PC-3 (cell line): ENCODE results near the gene PREP. TPM values are rescaled to one million over a fixed set of nuclear protein-coding genes. Genes with fewer than 3 reads are reported as not detected.

Source experiments
- ATAC-seq: fragments of 200-7000 bp; cut with Tn5 transposase; 2 replicates; pipeline ENCODE4 v1.9.1; 2020; ENCODE audit warnings: mild to moderate bottlenecking, moderate library complexity
- BruUV-seq: library from RNA; stranded (reverse); fragments of 400-500 nt; replicated peaks from 2 replicates; lab custom pipeline; 2021; lab: Mats Ljungman, UMichigan
- CTCF ChIA-PET: fragments of 300-600 bp; sonication (Branson Sonifier 250); formaldehyde crosslinking; loops from one replicate; lab custom pipeline; 2022; ENCODE audit warnings: antibody characterized with exemption; lab: Charles Lee
- POLR2A ChIA-PET: fragments of 300-600 bp; sonication (Branson Sonifier 250); formaldehyde crosslinking; loops from one replicate; lab custom pipeline; 2022; ENCODE audit warnings: antibody characterized with exemption; ENCODE audit not compliant: unreplicated experiment; lab: Charles Lee
- DNase-seq: peaks from one replicate; pipeline ENCODE4 v3.0.0-alpha.2; 2015
- H2AFZ ChIP-seq: fragments of 300-600 bp; sonication (generic); 2 replicates; pipeline ENCODE4 v1.6.0; 2016; ENCODE audit warnings: antibody characterized with exemption, low read length
- H3F3A ChIP-seq: fragments of 300-600 bp; sonication (generic); one replicate; pipeline ENCODE4 v1.6.0; 2017; ENCODE audit warnings: antibody characterized with exemption, low read length, control low read depth, mild to moderate bottlenecking; ENCODE audit not compliant: unreplicated experiment
- H3K27ac ChIP-seq: fragments of 300-600 bp; sonication (generic); 2 replicates; pipeline ENCODE4 v1.5.1; 2016; ENCODE audit warnings: mild to moderate bottlenecking, low read length
- H3K27me3 ChIP-seq: fragments of 300-600 bp; sonication (generic); 2 replicates; pipeline ENCODE4 v1.6.1; 2016; ENCODE audit warnings: low read length, mixed read lengths
- H3K36me3 ChIP-seq: fragments of 300-600 bp; sonication (generic); 2 replicates; pipeline ENCODE4 v1.6.1; 2016; ENCODE audit warnings: low read depth, mixed run types, low read length, mixed read lengths
- H3K4me1 ChIP-seq: fragments of 300-600 bp; sonication (generic); 2 replicates; pipeline ENCODE4 v1.5.1; 2016; ENCODE audit warnings: low read length; ENCODE audit not compliant: insufficient read depth
- H3K4me2 ChIP-seq: fragments of 300-600 bp; sonication (generic); 2 replicates; pipeline ENCODE4 v1.6.0; 2016; ENCODE audit warnings: low read length
- H3K4me3 ChIP-seq: fragments of 300-600 bp; sonication (generic); 2 replicates; pipeline ENCODE4 v1.5.1; 2016; ENCODE audit warnings: mild to moderate bottlenecking, low read length, mixed read lengths
- H3K79me2 ChIP-seq: fragments of 300-600 bp; sonication (generic); 2 replicates; pipeline ENCODE4 v1.6.1; 2017; ENCODE audit warnings: low read length, mixed read lengths
- H3K9ac ChIP-seq: fragments of 300-600 bp; sonication (generic); 2 replicates; pipeline ENCODE4 v1.6.0; 2016; ENCODE audit warnings: mild to moderate bottlenecking, low read length
- H3K9me2 ChIP-seq: fragments of 300-600 bp; sonication (generic); replicated peaks from 2 replicates; pipeline ENCODE4 v1.6.1; 2016; ENCODE audit warnings: mixed run types, low read length, mixed read lengths
- H3K9me3 ChIP-seq: fragments of 300-600 bp; sonication (generic); 2 replicates; pipeline ENCODE4 v1.6.1; 2016; ENCODE audit warnings: low read length, mixed read lengths
- H4K20me1 ChIP-seq: fragments of 300-600 bp; sonication (generic); 2 replicates; pipeline ENCODE4 v1.6.1; 2016; ENCODE audit warnings: low read length, mixed read lengths
- EZH2 ChIP-seq: fragments of 300-600 bp; sonication (generic); IDR thresholded peaks from one replicate; pipeline ENCODE4 v1.6.1; 2017; ENCODE audit warnings: antibody characterized with exemption, mild to moderate bottlenecking, low read length; ENCODE audit not compliant: unreplicated experiment
- EZH2phosphoT487 ChIP-seq: fragments of 300-600 bp; sonication (generic); IDR thresholded peaks from 2 replicates; pipeline ENCODE4 v1.6.1; 2018; ENCODE audit warnings: mild to moderate bottlenecking, antibody characterized with exemption, low read length, borderline replicate concordance
- intact Hi-C: fragments of 100-400 bp; cut with micrococcal nuclease; formaldehyde crosslinking; loops from 2 replicates; pipeline ENCODE4 v1.9.0; 2023
- total RNA-seq: library from RNA; depleted of rRNA; stranded (reverse); fragments of >200 nt; gene quantifications from 2 replicates; pipeline ENCODE4 v1.2.3, GENCODE V29; 2014
- TF ChIP-seq, protein P1 (sequence below): fragments of 300-600 bp; sonication (generic); conservative IDR thresholded peaks from 2 replicates; pipeline ENCODE4 v1.5.1; 2017; ENCODE audit warnings: antibody characterized with exemption, low read depth, mild to moderate bottlenecking, low read length

Gene PREP
- total RNA-seq, 1 experiment from 2014 or later = 16.9 TPM

DNA sequence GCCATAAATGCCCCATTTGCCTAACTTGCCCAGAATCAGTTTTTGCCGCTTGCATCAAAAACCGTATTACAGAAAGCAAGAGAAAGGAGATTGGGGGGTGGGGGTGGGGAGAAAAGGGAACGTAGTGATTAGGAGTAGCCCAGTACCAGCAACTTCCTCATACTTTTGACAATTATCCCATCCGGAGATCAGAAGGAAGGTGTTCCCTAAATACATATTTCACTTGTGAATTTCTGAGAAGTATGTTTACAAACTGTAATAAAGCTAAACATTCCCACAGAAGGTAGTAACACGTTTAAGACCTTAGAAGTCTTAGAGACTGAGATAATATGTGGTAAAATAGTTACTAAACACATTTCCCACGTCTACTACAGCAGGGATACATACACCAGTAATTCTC is 14.5 kb downstream of the PREP start:
- no TSS peak for BruUV-seq
- no peaks in the 10 kb centered on the region for H3K27me3 ChIP-seq
- H3K27ac ChIP-seq = no peak overlapping the region
- TF ChIP-seq EZH2 = no peak
- TF ChIP-seq, protein P1, sequence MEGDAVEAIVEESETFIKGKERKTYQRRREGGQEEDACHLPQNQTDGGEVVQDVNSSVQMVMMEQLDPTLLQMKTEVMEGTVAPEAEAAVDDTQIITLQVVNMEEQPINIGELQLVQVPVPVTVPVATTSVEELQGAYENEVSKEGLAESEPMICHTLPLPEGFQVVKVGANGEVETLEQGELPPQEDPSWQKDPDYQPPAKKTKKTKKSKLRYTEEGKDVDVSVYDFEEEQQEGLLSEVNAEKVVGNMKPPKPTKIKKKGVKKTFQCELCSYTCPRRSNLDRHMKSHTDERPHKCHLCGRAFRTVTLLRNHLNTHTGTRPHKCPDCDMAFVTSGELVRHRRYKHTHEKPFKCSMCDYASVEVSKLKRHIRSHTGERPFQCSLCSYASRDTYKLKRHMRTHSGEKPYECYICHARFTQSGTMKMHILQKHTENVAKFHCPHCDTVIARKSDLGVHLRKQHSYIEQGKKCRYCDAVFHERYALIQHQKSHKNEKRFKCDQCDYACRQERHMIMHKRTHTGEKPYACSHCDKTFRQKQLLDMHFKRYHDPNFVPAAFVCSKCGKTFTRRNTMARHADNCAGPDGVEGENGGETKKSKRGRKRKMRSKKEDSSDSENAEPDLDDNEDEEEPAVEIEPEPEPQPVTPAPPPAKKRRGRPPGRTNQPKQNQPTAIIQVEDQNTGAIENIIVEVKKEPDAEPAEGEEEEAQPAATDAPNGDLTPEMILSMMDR = no peak
- TF ChIP-seq EZH2phosphoT487 = no peak
- H3K9me2 ChIP-seq = no peaks in the 10 kb centered on the region
- no peak for ATAC-seq
- no peak overlapping the region for H3K4me2 ChIP-seq
- H3K4me1 ChIP-seq = peaks cover 13% of the 10 kb centered on the region
- no peak overlapping the region for H3K4me3 ChIP-seq
- no peaks in the 10 kb centered on the region for H4K20me1 ChIP-seq
- no peak overlapping the region for H3K9ac ChIP-seq
- peaks cover 6% of the 10 kb centered on the region for H3K79me2 ChIP-seq
- POLR2A ChIA-PET = interaction anchor here (0.6 kb wide), 1 partner anchor 391 kb away, joined by 3 read pairs; no protein-coding TSS in a partner anchor
- CTCF ChIA-PET = no interaction called here
- H3K36me3 ChIP-seq = no peaks in the 10 kb centered on the region
- H3F3A ChIP-seq = no peaks in the 10 kb centered on the region
- intact Hi-C loops = no loop called here
- no peak for DNase-seq
- H3K9me3 ChIP-seq = no peaks in the 10 kb centered on the region
- no peak overlapping the region for H2AFZ ChIP-seq

DNA sequence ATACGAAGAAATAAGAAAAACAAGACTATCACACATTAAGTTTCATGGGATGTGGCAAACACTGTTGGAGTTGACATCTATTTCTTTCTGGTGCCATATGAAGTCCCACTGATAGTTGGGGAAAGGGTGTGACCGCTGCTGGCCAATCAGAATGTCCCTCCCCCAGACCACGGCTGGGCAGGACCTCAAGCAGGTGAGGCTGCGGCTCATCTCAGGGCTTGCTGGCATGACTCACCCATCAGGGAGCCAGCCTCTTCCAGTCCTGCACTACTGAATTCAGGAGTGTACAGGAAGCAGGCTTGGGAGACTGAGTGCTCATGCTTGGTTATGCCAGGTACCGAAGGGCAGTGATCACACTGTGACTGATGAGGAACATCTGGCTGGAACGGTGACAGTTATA is 18.9 kb downstream of the PREP start:
- BruUV-seq = no TSS peak
- H3K27me3 ChIP-seq = no peaks in the 10 kb centered on the region
- no peak overlapping the region for H3K4me2 ChIP-seq
- ChIA-PET POLR2A (no interaction called here), CTCF (no interaction called here)
- no peaks in the 10 kb centered on the region for H3K9me3 ChIP-seq
- H3K4me1 ChIP-seq = peaks cover 27% of the 10 kb centered on the region
- no peak for TF ChIP-seq EZH2
- TF ChIP-seq EZH2phosphoT487 = no peak
- TF ChIP-seq, protein P1 = no peak
- H3K27ac ChIP-seq = no peak overlapping the region
- no peak overlapping the region for H3K9ac ChIP-seq
- no peaks in the 10 kb centered on the region for H4K20me1 ChIP-seq
- H3K79me2 ChIP-seq = peaks cover 29% of the 10 kb centered on the region
- no peak overlapping the region for H2AFZ ChIP-seq
- H3K36me3 ChIP-seq = no peaks in the 10 kb centered on the region
- DNase-seq = peak; percentile 74
- ATAC-seq = peak; percentile 90
- H3K4me3 ChIP-seq = no peak overlapping the region
- H3F3A ChIP-seq = no peaks in the 10 kb centered on the region
- no peaks in the 10 kb centered on the region for H3K9me2 ChIP-seq
- intact Hi-C loops = no loop called here

DNA sequence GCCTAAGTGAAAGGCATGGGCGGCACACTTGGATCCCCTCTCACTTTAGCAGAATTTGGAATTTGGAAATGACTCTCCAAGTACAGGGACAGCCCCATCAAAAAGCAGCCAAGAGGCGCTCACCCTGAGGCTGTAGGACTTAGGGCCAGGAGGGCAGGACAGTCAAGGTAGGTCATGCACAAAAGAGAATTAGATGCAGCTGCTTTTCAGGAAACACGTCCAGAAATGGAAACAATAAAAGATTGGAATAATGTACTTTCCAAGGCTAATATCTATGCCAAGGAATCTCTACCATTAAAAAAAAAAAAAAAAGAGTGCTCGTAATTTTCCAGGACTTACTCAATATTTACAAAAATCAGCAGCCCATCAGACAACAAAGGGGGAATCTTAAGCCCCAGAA is 19.9 kb downstream of the PREP start:
- Histone ChIP-seq H3F3A (no peaks in the 10 kb centered on the region), H3K79me2 (peaks cover 37% of the 10 kb centered on the region), H3K9me3 (no peaks in the 10 kb centered on the region), H4K20me1 (no peaks in the 10 kb centered on the region), H3K9me2 (no peaks in the 10 kb centered on the region), H3K27ac (peak overlapping the region; percentile 28; the same call in 1 of the 2 replicates), H3K27me3 (no peaks in the 10 kb centered on the region), H3K4me3 (no peak overlapping the region), H3K4me1 (peaks cover 27% of the 10 kb centered on the region), H3K4me2 (peak overlapping the region; percentile 26; the same call in 1 of the 2 replicates), H3K36me3 (no peaks in the 10 kb centered on the region), H2AFZ (no peak overlapping the region), H3K9ac (no peak overlapping the region)
- CTCF ChIA-PET = no interaction called here
- BruUV-seq = no TSS peak
- intact Hi-C loops = no loop called here
- TF ChIP-seq EZH2 (no peak), EZH2phosphoT487 (no peak)
- TF ChIP-seq, protein P1 = no peak
- POLR2A ChIA-PET = no interaction called here
- DNase-seq (no peak), ATAC-seq (peak; percentile 23)
